Measurements from ENCODE around the gene ACACA.

DNA sequence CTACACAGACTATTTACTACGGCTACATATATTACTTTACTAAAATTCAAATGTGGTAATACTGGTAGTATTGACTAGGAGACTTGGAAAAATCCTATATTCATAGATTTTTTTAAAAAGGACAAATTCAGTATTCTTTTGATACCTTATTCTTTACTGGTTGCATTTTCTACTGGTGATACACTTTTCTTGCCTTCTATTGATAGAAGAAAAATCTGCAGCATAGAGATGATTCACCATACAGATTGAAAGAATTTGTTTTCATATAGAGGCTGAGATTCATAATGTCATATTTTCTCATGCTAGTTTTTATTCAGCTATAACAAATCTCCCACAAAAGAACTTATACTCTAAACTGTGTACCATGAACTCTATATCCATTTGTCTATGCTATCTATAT is 226.3 kb downstream of the ACACA start:
- TF ChIP-seq CTCF (IDR thresholded peaks at IDR 0.05) (no peak), POLR2A (IDR thresholded peaks at IDR 0.05) (no peak), EP300 (IDR thresholded peaks at IDR 0.05) (no peak), POLR2AphosphoS5 (IDR thresholded peaks at IDR 0.05) (no peak)
